ENCODE results near the gene BRINP3. TPM values are rescaled to one million over a fixed set of nuclear protein-coding genes. Genes with fewer than 3 reads are reported as not detected.

Gene BRINP3
- total RNA-seq, 2 donors from 2014 or later = 3.0 to 17.0 TPM

GRCh38 chr1:190328361-190328760 is 149.3 kb downstream of the BRINP3 start:
- no peaks in the 10 kb centered on the region for H3K4me1 ChIP-seq (replicated peaks)
- DNase-seq (ENCODE audit: low spot score) = no peak
- no peak overlapping the region for H3K27ac ChIP-seq
- no peak overlapping the region for H3K4me3 ChIP-seq
- H3K9me3 ChIP-seq = no peaks in the 10 kb centered on the region
- TF ChIP-seq POLR2AphosphoS5 (IDR thresholded peaks at IDR 0.05) = no peak
- no peak for TF ChIP-seq CTCF (IDR thresholded peaks at IDR 0.05)
- no peak for TF ChIP-seq POLR2A (IDR thresholded peaks at IDR 0.05)
- H3K27me3 ChIP-seq (replicated peaks; ENCODE audit: insufficient read depth) = no peaks in the 10 kb centered on the region
- H3K36me3 ChIP-seq = no peaks in the 10 kb centered on the region
- intact Hi-C loops (cut with DNase I) = no loop called here

GRCh38 chr1:190327271-190327670 is 150.4 kb downstream of the BRINP3 start:
- H3K9me3 ChIP-seq = no peaks in the 10 kb centered on the region
- H3K36me3 ChIP-seq = no peaks in the 10 kb centered on the region
- H3K27ac ChIP-seq = no peak overlapping the region
- H3K4me1 ChIP-seq (replicated peaks) = no peaks in the 10 kb centered on the region
- intact Hi-C loops (cut with DNase I) = no loop called here
- no peak overlapping the region for H3K4me3 ChIP-seq
- no peaks in the 10 kb centered on the region for H3K27me3 ChIP-seq (replicated peaks; ENCODE audit: insufficient read depth)
- 79% methylated on average over 3 of the region's 3 CpGs for WGBS
- no peak for DNase-seq (ENCODE audit: low spot score)
- no peak for TF ChIP-seq POLR2A (IDR thresholded peaks at IDR 0.05)
- TF ChIP-seq POLR2AphosphoS5 (IDR thresholded peaks at IDR 0.05) = no peak
- TF ChIP-seq CTCF (IDR thresholded peaks at IDR 0.05) = no peak

GRCh38 chr1:190323530-190323929 is 154.1 kb downstream of the BRINP3 start:
- no peak for DNase-seq (ENCODE audit: low spot score)
- Histone ChIP-seq H3K27ac (no peak overlapping the region), H3K36me3 (no peaks in the 10 kb centered on the region), H3K27me3 (replicated peaks; ENCODE audit: insufficient read depth) (no peaks in the 10 kb centered on the region), H3K4me1 (replicated peaks) (no peaks in the 10 kb centered on the region), H3K9me3 (no peaks in the 10 kb centered on the region), H3K4me3 (no peak overlapping the region)
- intact Hi-C loops (cut with DNase I) = no loop called here
- TF ChIP-seq POLR2A (IDR thresholded peaks at IDR 0.05) (no peak), CTCF (IDR thresholded peaks at IDR 0.05) (no peak), POLR2AphosphoS5 (IDR thresholded peaks at IDR 0.05) (no peak)
- 85% methylated on average over 2 of the region's 2 CpGs for WGBS

GRCh38 chr1:190322274-190322673 is 155.4 kb downstream of the BRINP3 start:
- H3K36me3 ChIP-seq = no peaks in the 10 kb centered on the region
- no peak for TF ChIP-seq POLR2AphosphoS5 (IDR thresholded peaks at IDR 0.05)
- TF ChIP-seq POLR2A (IDR thresholded peaks at IDR 0.05) = no peak
- TF ChIP-seq CTCF (IDR thresholded peaks at IDR 0.05) = no peak
- no peak overlapping the region for H3K4me3 ChIP-seq
- no peak for DNase-seq (ENCODE audit: low spot score)
- H3K27me3 ChIP-seq (replicated peaks; ENCODE audit: insufficient read depth) = no peaks in the 10 kb centered on the region
- H3K4me1 ChIP-seq (replicated peaks) = no peaks in the 10 kb centered on the region
- intact Hi-C loops (cut with DNase I) = no loop called here
- no peaks in the 10 kb centered on the region for H3K9me3 ChIP-seq
- 92% methylated on average over 6 of the region's 6 CpGs for WGBS
- H3K27ac ChIP-seq = no peak overlapping the region

GRCh38 chr1:190320952-190321351 is 156.7 kb downstream of the BRINP3 start:
- Histone ChIP-seq H3K4me3 (no peak overlapping the region), H3K36me3 (no peaks in the 10 kb centered on the region), H3K27me3 (replicated peaks; ENCODE audit: insufficient read depth) (no peaks in the 10 kb centered on the region), H3K4me1 (replicated peaks) (no peaks in the 10 kb centered on the region), H3K9me3 (no peaks in the 10 kb centered on the region), H3K27ac (no peak overlapping the region)
- DNase-seq (ENCODE audit: low spot score) = no peak
- intact Hi-C loops (cut with DNase I) = no loop called here
- WGBS = 64% methylated on average over 3 of the region's 3 CpGs
- TF ChIP-seq POLR2A (IDR thresholded peaks at IDR 0.05) (no peak), POLR2AphosphoS5 (IDR thresholded peaks at IDR 0.05) (no peak), CTCF (IDR thresholded peaks at IDR 0.05) (no peak)
